Adrenal gland (tissue), 5 donors: ENCODE results near the gene NCMAP.

ENCODE experiments used
- POLR2A ChIP-seq, 2 donors: fragments of 450-650 bp; IDR thresholded peaks; one replicate each; pipeline ENCODE4 v1.6.1; 2017; ENCODE audit warnings: antibody characterized with exemption in 2 of 2, mild to moderate bottlenecking in 2 of 2, moderate library complexity in 1 of 2
- TF ChIP-seq, protein P1 (sequence below), 6 experiments: fragments of 450-650 bp in 4 of 6; fragments of 200-600 bp in 2 of 6; sonication (generic) in 1 of 6; IDR thresholded peaks; 1 replicate in 5 of 6; 2 replicates in 1 of 6; pipeline versions ENCODE4 v1.5.1 to v1.8.0; 2016 to 2021; ENCODE audit warnings: antibody characterized with exemption in 6 of 6, mild to moderate bottlenecking in 2 of 6, moderate library complexity in 1 of 6
- donor health status: DM: no; HTN: no; CAD: no.

DNA sequence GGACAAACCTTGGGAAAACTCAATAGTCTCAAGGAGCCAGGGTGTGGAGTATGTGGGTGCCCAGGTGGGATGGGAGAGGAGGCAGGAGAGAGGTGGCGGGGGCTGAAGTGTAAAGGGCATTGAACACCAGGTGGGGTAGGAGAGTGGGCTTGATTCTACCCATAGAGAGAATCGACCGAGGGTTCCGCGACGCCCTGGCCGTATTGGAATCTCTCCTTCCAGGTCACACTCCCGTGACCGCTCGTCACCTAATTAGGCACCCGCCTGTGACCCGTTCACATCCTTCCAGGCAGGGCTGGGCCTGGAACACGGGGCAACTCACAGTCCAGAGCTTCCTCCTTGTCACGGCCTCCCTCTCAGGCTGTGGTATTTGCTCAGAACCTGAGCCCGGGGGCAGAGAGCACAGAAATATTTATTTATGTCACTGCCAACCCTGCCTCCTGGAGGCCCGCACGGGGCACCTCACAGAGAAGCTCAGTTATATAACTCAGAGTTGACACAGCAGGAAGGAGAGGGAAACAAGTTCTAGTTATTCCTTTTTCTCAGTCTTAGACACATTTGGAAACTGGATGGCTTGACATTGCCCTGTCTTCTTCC is 12.0 kb downstream of the NCMAP start:
- TF ChIP-seq, protein P1, sequence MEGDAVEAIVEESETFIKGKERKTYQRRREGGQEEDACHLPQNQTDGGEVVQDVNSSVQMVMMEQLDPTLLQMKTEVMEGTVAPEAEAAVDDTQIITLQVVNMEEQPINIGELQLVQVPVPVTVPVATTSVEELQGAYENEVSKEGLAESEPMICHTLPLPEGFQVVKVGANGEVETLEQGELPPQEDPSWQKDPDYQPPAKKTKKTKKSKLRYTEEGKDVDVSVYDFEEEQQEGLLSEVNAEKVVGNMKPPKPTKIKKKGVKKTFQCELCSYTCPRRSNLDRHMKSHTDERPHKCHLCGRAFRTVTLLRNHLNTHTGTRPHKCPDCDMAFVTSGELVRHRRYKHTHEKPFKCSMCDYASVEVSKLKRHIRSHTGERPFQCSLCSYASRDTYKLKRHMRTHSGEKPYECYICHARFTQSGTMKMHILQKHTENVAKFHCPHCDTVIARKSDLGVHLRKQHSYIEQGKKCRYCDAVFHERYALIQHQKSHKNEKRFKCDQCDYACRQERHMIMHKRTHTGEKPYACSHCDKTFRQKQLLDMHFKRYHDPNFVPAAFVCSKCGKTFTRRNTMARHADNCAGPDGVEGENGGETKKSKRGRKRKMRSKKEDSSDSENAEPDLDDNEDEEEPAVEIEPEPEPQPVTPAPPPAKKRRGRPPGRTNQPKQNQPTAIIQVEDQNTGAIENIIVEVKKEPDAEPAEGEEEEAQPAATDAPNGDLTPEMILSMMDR (IDR thresholded peaks at IDR 0.05), result no peak
- TF ChIP-seq POLR2A (IDR thresholded peaks at IDR 0.05), result no peak
